Heart left ventricle (tissue), 13 donors: ENCODE measurements around the gene VCL.

Experiments used
- CTCF ChIP-seq, 12 donors: fragments of 200-600 bp; sonication (generic) in 4 of 12; IDR thresholded peaks; one replicate each; pipeline versions ENCODE4 v1.5.0 to v1.8.0; 2018 to 2022; ENCODE audit warnings: antibody characterized with exemption in 12 of 12, mild to moderate bottlenecking in 5 of 12
- POLR2A ChIP-seq, 2 donors: fragments of 450-650 bp; IDR thresholded peaks; one replicate each; pipeline ENCODE4 v1.6.1; 2017; ENCODE audit warnings: antibody characterized with exemption in 2 of 2, mild to moderate bottlenecking in 2 of 2, moderate library complexity in 2 of 2
- donor health status: ischemic (EF 13 %, LVEDD 7.1; RV severe dilation, severe dysfunction).
- donor health status: DM: no; HTN: yes; CAD: no.
- donor health status: DM: no; HTN: no; CAD: no.
- donor health status: ischemic (EF 25% LVEDD 6.9; RV normal size, moderate dysfunction).
- donor health status: ischemic (EF 25% LVEDD 5.7; RV mildly dilated, moderate dysfunction).
- donor health status: ischemic (EF 35%, LVEDD 5.7; RV mildly dilated, moderate dysfunction).
- donor health status: nonischemic (EF 11% LVEDD 7.7; RV severe dilation, severe dysfunction).
- donor health status: DM: yes; HTN: yes; CAD: no.
- donor health status: PGD.
- donor health status: ischemic (EF 29% LVEDD 5.4; RV normal size, mild dysfunction).
- donor health status: nonischemic (EF 23%, LVEDD 6.1; RV moderate dilation, normal function).

DNA sequence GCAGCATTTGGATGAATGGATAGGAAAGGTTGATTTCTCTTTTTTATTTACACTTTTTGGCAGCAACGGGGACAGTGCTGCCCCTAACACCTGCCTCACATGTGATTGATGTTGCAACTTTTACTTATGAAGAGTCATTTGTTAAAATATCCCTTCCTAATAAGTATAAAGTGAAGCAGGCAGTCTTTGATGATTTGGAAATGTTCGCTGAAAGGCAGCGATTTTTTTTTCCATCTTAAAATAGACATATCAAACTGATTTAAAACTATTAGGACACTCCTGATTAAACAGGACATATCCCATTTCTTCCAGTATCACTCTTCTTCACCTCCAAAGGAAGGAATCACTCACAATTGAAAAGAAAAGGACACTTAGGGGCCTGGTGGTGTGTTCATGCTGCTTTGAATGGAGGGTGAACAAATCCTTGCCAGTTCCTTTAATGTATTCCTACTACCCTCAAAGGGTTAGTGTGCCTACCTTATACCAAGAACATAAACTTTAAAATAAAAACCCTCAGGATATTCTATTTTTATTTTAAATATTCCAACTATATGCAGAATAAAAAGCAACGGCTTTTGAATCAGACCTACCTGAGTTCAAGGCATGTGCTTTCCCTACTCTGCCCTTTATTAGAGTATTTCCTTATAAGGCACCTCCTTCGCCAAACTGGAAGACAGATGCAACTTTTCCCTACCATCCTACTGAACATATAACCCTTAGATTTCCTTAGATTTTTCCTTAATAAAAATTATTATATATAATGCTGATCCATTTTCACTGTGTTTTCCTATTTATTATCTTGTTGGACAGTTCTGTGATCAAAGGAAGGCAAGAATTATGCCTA is 154.2 kb downstream of the VCL start:
- TF ChIP-seq CTCF (IDR thresholded peaks at IDR 0.05) (no peak), POLR2A (IDR thresholded peaks at IDR 0.05) (no peak)
